ENCODE results near the gene RCBTB2.

RCBTB2 gene

DNA sequence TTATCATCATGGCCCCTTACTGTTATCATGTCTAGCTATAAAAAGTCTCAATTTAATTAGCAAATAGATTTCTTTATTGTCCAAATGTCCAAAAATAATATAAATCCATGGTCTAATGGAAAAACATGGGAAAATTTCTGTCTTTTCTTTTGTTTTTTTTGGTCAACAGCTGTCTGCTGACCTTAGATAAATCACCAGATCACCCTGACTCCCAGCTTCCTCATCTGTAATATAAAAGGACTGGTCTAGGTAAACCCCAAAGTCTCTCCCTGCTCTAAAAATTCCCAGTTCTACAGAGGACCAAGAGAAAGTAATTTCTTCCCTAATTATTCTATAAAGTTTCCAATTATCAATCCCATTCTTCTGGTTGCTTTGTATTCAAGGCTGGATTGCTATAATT is 30.7 kb upstream of the RCBTB2 start:
- no peak for DNase-seq (ENCODE audit: low read depth)

DNA sequence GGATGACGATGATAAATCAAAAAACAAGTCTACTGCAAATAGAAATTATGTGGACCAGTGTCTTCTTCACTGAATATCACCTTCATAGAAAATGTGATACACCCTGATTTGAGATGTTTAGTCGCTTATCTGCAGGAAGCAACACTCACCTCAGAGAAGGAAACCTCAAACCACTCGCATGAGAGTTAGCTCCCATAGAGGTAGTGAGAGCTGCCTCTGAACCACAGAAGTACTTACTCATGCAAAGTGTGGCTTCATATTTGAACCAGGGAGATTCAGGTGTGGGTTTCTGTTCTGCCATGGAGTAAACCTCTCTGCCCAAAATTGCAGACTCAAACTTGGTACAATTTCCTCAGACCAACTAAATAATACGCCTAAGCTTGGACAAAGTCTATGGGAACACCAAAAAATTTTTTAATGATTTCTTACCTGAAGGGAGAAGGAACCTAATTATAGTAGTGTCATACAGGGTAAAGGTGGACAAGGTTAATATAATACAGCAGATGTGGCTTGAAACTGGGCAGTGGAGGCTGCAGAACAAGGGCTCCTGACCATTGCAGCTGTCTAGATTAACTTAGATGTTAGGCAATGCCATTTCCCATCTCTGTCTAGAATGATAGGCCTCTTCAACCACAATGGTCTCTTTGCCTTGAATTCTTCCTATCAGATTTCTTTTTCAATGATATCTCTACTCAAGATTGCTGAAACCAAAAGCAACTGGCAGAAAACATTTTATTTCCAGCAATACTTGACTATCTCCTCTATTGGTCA is 29.6 kb upstream of the RCBTB2 start:
- no peak for DNase-seq (ENCODE audit: low read depth)

DNA sequence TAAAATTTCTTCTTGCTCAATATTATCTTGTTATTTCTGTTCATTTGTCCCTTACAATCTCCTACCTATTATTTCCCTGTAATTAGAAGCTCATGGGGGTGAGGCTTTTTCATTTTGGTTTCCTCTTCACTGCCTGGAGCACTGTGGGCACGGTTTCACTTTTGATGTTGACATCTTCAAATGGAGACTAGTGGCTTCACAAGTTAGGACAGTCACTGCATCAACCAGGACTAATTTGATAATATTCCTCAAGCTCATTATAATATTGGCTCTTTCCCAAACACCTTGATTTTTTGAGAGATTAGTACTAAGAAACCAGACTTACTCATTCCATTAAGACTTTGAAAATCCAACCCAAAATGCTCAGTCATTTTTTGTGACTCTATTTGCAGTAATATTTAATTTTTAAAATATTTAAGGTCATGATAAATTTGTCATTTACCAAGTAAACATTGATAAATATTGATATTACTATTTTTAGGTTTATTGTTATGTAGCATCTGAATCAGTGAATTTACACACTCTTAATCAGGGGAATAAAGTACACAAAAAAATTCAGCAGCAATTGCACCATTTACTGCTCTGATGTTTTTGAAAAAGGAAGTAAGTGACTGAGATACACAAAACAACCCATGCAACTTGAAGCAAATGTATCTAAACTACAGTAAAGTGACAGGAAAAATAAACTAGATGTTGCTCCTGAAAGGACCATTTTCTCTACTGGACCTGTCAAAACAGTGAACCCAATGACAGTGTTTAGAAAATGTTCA is 28.8 kb upstream of the RCBTB2 start:
- DNase-seq (ENCODE audit: low read depth) = no peak

DNA sequence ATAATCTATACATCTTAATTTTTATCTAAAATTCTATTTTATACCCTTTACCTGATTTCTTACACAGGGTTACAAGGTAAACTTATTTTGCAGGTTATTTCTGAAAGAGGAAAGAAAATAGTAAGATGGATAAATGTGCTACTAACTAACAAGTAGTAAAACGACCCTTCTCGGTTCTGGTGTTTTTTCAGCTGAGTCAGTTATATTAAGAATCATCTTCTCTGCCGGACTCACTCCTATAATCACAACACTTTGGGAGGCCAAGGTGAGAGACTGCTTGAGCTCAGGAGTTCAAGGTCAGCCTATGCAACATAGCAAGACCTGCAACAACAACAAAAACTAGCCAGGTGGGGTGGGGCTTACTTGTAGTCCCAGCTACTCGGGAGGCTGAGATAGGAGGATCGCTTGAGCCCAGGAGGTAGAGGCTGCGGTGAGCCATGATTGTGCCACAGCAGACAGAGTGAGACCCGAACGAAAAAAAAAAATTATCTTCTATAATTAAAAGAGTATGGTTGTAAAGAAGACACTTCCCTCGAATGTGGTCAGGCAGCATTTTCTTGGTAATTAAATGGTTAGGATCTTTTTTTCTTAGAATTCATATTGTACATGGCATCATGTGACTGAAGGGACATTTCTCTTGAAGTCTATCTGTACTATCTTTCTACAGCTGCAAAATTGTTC is 27.9 kb upstream of the RCBTB2 start:
- no peak for DNase-seq (ENCODE audit: low read depth)

DNA sequence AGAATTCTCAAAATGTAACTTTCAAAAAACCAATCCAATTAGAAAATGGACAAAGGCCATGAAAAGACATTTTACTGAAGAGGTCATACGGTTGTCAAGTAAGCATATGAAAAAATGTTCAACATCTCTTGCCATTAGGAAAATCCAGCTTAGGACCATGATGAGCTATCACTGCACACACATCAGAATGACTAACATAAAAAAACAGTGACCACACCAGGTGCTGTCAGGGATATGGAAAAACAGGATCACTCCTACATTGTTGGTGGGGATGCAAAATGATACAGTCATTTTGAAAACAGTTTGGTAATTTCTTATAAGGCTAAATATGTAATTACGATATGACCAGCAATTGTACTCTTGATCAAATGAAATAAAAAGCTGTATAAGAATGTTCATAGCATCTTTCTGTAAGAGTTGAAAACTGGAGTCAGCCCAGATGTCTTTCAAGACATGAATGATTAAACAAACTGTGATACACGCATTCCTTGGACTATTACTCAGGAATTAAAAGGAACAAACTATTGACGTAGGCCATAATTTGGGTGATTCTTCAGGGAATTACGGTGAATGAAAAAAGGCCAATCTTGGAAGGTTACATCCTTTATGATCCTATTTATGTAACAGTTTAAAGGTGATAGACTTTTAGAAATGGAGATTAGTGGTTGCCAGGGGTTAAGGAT is 26.9 kb upstream of the RCBTB2 start:
- peak; percentile 31 for DNase-seq (ENCODE audit: low read depth)

DNA sequence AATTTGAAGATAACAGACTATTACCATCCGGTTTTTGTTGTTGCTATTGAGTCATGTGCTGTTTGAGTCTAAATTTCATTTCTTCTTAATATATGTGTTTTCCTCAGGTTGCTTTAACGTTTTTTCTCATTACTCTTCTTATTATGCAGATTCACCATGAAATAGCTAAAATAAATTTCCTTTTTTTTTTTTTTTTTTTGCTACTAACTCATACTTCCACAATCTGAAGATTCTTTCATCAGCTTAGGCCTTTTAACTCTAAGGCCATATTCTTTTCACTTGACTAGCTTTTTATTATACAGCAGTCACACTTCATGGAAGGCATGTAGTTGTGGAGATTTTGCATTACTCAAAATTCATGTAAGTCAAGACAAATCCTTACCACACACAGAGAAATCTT is 23.9 kb upstream of the RCBTB2 start:
- no peak for DNase-seq (ENCODE audit: low read depth)

DNA sequence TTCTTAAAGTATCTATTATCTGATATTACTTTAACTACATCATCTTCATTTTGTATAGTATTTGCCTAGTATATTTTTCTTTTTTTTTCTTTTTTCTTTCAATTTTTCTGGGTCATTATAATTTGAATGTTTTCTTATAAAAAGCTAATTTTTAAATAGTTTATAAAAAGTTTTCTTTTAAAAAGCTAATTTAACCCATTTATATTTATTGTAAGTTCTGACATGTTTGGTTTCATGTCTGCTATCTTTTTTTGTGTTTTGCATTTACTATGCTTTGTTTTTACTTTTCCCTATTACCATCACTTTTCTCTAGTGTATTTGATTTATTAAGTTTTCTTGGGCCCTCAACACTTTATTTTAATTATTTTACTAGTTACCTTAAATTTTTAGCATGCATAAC is 22.6 kb upstream of the RCBTB2 start:
- DNase-seq (ENCODE audit: low read depth) = no peak

DNA sequence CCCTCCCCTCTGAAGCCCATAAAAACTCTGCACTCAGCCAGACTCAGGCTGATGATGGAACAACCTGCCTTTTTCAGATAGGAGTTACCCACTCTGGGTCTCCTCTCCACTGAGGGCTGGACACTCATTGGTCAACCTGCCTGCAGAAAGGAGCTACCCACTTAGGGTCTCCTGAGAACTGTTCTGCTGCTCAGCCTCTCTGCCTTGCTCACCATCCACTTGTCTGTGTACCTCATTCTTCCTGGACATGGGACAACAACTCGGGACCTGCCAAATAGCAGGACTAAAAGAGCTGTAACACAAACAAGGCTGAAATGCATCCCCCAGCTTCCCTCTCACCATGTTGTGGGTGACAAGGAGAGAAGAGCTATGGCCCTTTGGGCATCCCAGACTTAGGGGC is 18.4 kb upstream of the RCBTB2 start:
- DNase-seq (ENCODE audit: low read depth) = no peak

DNA sequence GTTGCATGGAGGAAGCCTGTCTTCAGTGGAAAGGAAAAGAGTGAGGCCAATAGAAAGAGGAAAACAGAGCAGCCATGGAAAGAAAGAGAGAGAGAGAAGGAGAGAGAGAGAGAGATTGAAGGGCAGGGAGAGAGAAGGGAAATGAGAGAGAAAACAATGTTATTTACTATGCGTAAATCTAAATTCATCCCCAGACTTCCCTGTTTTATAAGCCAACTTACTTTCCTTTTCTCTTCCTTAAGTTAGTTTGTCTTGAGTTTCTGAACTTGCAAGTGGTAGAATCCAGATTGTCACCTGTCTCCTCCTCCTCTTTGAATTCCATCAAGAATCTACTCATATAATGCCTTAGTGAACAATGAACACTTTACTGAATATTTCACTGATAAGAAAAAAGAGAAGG is 16.8 kb upstream of the RCBTB2 start:
- no peak for DNase-seq (ENCODE audit: low read depth)

DNA sequence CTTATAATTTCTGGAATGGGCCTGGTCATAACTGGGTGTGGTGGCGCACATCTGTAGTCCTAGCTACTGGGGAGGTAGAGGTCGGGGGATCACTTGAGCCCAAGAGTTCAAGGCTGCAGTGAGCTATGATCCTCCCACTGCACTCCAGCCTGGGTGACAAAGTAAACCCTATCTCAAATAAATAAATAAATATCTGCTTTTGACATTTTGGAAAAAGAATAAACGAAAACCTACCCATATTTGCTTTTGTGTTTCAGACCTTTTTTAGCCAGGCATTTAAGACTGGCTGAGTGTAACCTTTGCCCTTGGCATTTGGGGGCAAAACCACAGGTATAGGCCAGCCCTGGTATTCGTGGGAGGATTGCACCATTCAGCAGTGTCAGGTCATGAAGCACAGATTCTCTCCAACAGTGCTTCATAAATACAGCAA is 14.8 kb upstream of the RCBTB2 start:
- DNase-seq (ENCODE audit: low read depth) = no peak

DNA sequence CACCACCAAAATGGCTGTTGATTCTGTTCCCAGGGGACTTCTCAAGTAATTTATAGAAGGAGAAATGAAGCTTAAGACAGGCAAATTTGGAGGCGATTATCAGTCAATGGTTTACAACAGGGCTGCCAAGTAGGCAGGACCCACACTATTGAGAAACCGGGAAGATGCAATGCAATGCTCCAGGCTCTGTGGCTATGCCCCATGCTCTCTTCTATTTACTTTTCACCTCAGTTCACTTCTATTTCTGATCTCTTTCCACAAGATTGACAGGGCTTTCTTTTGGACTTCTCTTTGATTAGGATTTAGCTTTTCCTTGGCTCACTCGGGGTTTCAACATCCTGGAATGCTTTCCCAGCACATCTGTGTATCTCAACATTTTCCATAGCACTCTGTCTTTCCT is 12.7 kb upstream of the RCBTB2 start:
- no peak for DNase-seq (ENCODE audit: low read depth)

DNA sequence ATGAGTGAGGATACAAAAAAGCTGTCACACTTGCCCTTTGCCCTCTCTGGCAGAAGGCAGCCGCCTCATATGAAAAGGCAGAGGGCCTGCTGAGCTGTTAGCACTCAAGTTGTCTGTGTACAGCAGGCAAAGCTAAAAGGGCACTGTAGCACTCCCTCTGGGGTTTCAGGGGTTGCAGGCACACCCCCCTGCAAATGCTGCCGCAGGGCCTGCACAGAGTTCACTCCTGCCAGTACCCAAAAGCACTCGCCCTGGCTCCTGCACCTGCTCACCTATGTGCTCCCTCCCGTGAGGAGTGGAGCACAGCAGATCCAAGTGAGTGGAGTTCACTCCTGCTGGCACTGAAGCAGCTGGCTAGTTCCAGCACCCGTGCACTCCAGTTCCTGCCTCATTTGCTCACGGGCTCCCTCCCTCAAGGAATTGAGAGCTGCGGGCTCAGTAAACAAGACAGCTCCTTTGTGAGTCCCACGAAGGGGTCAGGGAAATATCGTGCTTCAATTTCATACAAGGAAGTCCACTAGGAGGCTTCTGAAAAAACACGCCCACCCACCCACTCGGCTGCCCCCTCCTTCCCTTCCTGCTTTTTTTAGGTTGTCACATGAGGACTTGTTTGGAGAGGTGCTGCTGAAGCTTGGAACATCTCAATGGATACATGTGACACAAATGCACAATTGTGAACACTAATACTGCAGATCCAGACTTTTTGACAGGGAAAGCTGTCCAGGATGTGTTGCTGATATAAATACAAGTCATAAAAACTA is 9.9 kb upstream of the RCBTB2 start:
- no peak for DNase-seq (ENCODE audit: low read depth)

DNA sequence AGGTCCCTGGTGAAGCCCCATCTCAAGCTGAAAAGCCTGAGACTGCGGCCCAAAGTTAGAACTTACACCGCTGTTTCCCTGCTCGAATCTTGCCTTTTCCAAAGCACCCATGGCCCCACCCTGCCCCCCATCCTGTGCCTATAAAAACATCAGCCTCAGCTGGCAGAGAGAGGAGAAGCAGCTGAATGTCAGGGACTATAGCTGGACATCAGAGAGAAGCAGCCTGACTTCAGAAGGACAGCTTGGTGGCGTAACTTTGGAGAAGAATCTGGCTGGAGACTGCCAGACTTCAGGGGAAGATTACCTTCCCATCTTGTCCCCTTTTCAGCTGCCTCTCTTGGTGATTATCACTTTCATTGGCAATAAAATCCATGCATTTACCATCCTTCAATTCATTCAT is 9.3 kb upstream of the RCBTB2 start:
- DNase-seq (ENCODE audit: low read depth) = no peak

DNA sequence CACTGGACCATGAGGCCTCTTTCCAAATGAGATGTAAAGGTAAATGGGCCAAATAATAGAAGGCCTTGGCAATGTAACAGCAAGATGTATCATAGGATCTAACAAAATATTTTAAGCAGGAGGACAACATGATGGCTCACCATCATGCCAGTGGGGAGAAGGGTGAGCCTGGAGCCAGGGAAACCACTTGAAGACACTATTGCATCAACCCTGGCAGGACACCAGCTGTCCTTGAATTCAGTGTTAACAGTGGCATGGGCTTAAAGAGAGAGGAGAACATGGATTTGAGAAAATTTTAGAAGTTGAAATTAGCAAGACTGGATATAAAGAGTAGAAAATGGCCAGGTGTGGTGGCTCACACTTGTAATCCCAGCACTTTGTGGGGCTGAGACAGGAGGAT is 6.7 kb upstream of the RCBTB2 start:
- DNase-seq (ENCODE audit: low read depth) = peak; percentile 49

DNA sequence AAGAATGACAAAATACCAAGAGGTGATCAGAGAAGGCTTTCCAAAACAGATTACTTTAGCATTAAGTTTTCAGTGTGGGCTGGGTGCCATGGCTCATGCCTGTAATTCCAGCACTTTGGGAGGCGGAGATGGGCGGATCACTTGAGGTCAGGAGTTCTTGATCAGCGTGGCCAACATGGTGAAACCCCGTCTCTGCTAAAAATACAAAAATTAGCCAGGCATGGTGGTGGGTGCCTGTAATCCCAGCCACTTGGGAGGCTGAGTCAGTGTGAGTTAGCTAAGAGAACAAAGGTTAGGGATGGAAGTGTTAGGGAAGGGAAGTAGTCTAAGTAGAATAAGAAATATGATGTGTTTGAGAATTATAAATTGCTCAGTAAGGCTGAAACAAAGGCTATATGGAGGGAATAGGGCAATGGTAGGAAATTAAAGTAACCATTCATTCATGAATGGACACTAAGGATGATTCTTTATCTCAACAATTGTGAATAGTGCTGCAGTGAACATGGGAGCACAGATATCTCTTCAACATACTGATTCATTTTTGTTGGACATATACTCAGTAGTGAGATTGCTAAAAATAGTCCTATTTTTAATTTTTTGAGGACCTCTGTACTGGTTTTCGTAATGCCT is 3.9 kb upstream of the RCBTB2 start:
- no peak for DNase-seq (ENCODE audit: low read depth)

DNA sequence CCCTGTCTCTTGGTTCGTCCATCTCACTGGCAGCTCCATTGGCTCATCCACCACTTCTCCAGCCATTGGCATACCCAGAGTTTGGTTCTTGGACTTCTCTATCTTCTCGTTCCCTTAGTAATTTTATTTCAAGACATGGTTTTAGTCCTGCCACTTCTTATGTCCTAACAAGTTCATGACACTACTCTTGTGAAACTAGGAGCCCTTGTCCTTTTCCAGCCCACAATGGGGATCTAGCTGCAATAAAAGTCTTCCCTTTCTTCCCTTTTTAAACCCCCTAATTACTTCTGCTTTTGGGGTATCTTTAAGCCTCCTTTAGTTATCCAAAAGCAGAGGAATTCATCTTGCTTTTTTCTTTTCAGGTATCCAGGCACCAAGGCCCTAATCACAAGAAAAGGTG is 2.9 kb upstream of the RCBTB2 start:
- DNase-seq (ENCODE audit: low read depth) = no peak

DNA sequence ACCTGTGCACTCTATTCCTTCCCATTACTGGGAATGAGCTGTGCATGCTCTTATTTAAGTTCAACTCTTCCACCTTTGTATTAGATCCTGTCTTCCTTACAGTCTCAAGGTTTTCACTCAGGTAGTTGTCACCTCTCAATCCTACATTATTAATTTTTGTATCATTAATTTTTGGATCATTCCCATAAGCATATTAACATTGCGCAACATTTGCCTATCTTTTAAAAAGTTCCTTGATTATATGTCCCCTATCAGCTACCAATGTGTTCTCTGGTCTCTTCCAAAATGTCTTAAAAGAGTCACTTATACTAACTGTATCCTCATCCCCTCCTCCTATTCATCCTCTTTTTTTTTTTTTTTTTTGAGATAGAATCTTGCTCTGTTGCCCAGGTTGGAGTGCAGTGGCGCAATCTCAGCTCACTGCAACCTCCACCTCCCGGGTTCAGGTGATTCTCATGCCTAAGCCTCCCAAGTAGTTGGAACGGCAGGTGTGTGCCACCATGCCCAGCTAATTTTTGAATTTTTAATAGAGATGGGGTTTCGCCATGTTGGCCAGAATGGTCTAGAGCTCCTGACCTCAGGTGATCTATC is 2.1 kb upstream of the RCBTB2 start:
- no peak for DNase-seq (ENCODE audit: low read depth)

DNA sequence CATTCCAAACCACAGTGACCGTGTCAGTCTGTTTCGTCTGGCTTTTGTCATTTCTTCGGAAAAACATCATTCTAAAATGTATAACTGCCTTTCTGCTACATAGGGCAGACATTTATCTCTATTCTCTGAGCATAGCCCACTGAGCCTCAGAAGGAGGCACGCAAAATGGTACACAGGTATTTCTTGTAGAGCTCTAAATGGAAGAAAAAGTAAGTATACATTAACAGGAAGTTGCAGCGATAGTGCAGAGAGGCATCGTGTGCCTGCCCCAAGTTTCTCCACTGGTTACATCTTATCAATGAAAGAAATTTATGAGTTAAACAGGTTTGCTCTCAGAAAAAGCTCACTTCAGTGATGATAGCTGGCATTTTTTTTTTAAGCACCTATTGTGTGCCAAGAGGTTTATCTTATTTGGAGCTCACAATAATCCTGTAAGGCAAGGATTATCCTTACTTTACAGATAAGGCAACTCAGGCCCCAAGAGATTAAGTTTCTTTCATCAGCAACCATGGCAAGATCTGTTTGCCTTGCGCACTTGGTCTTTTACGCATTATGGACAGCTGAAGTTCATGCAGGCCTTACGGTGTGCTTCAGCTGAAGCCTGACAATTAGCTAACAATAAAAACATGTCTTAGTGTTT is 1.2 kb upstream of the RCBTB2 start:
- no peak for DNase-seq (ENCODE audit: low read depth)

DNA sequence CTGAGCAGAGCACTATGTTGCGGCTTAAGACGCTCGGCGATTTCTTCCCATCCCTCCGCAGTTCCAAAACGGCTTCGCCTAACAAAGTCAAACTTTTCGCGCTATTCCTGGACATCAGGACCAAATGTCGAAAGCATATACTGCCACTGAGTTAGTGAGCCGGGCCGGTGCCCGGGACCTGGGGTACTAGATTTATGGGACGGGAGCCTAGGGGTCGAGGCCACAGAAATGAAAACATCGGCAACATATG is 699 bp downstream of the RCBTB2 start:
- no peak for DNase-seq (ENCODE audit: low read depth)

DNA sequence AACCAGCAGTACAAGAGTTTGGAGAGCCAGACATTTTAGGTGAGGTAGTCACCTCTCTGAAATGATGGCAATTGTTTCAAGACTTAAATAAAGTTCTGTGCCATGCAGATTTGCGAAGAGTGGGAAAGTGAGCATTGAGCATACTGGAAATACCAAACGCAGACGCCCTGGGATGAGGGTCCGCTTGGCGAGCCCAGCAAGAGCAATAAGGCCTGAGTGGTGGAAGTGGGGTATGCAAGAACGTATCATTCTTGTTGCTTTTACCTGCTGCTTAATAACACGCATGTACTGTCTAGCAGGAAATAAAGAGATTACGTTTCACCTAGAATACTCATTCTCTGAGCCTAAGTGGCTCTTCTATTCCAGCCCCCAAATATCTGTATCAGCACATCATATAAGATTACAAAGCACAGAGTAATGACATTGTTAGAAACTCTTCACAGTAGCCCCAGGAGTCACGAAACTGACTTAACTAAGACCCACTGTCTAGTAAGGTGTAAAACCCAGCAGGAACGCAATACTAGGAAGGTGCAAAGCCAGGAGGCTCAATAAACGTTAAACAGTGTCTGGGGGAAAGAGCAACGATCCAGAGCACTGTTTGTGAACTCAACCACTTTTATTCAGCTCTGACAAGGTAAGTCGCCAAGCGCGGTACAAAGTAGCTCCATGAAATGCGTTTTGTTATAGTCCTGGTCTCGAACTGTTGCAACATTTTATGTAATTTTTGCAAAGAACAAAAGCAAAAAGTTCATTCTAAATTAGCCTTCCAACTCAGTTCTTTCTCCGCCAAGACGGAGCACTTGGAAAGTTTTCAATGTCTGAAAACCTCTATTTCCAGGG is 1.2 kb downstream of the RCBTB2 start:
- DNase-seq (ENCODE audit: low read depth) = peak; percentile 55
